Transverse colon (tissue), 4 donors: ENCODE measurements around the gene TENM4. TPM values are rescaled to one million over a fixed set of nuclear protein-coding genes. Genes with fewer than 3 reads are reported as not detected.

Source experiments
- DNase-seq: peaks from one replicate; pipeline ENCODE4 v3.0.0-alpha.2; 2019
- H3K27ac ChIP-seq, 4 donors: fragments of 200-600 bp; sonication (generic); 2 replicates each; pipeline ENCODE4 v1.5.1; 2016 to 2018; ENCODE audit warnings: inconsistent platforms in 4 of 4
- H3K27me3 ChIP-seq: fragments of 200-600 bp; sonication (generic); 2 replicates; pipeline ENCODE4 v1.5.1; 2017; ENCODE audit warnings: inconsistent platforms
- H3K36me3 ChIP-seq, 4 donors: fragments of 200-600 bp; sonication (generic); 2 replicates each; pipeline ENCODE4 v1.5.1; 2017 to 2019; ENCODE audit warnings: inconsistent platforms in 4 of 4
- H3K4me1 ChIP-seq, 4 donors: fragments of 200-600 bp; sonication (generic); 2 replicates each; pipeline ENCODE4 v1.5.1; 2017 to 2020; ENCODE audit warnings: inconsistent platforms in 4 of 4
- H3K4me3 ChIP-seq, 4 donors: fragments of 200-600 bp; sonication (generic); 1 replicate in 1 of 4; 2 replicates in 3 of 4; pipeline versions ENCODE4 v1.5.1 to v1.6.1; 2017 to 2019; ENCODE audit warnings: inconsistent platforms in 4 of 4
- H3K9me3 ChIP-seq, 2 donors: fragments of 200-600 bp; sonication (generic); 2 replicates each; pipeline ENCODE4 v1.5.1; 2017 to 2019; ENCODE audit warnings: inconsistent platforms in 2 of 2
- CTCF ChIP-seq, 5 experiments: fragments of 200-600 bp in 3 of 5; fragments of 450-650 bp in 2 of 5; sonication (generic) in 3 of 5; IDR thresholded peaks; 1 replicate in 2 of 5; 2 replicates in 3 of 5; pipeline ENCODE4 v1.5.1; 2016 to 2017; ENCODE audit warnings: antibody characterized with exemption in 5 of 5, inconsistent platforms in 3 of 5, mild to moderate bottlenecking in 2 of 5, moderate library complexity in 1 of 5
- EP300 ChIP-seq: sonication (generic); formaldehyde crosslinking; IDR thresholded peaks from one replicate; pipeline ENCODE4 v1.6.1; 2017; ENCODE audit warnings: antibody characterized with exemption, low read depth
- POLR2A ChIP-seq: fragments of 450-650 bp; IDR thresholded peaks from one replicate; pipeline ENCODE4 v1.6.1; 2016; ENCODE audit warnings: antibody characterized with exemption, mild to moderate bottlenecking, moderate library complexity
- POLR2AphosphoS5 ChIP-seq, 3 donors: sonication (generic); formaldehyde crosslinking; IDR thresholded peaks; one replicate each; pipeline ENCODE4 v1.6.1; 2016; ENCODE audit warnings: antibody characterized with exemption in 3 of 3
- WGBS, 2 donors: methylation state at CpG; one replicate each; pipeline ENCODE4 v1.1.5; 2018; ENCODE audit warnings: low coverage in 1 of 2; 5-methylcytosine and 5-hydroxymethylcytosine counted together
- in situ Hi-C, 4 donors: fragments of 200-750 bp; cut with MboI; loops; one replicate each; pipeline versions ENCODE4 v1.15.0 to v1.15.1; 2017; ENCODE audit warnings: low sequenced_read_pairs in 3 of 4, low pct_ligation_motif_present in 1 of 4, low pct_unique_long_range_greater_than_20kb in 1 of 4
- intact Hi-C: fragments of 100-400 bp; cut with DNase I; formaldehyde crosslinking; loops from one replicate; pipeline ENCODE4 v1.15.1; 2023; ENCODE audit warnings: low total_unique reads
- total RNA-seq, 4 donors: library from RNA; depleted of rRNA; stranded (reverse); fragments of >200 nt; gene quantifications; one replicate each; pipeline ENCODE4 v1.1.0, GENCODE V29; 2016

The TENM4 gene
- total RNA-seq, 4 donors from 2014 or later = 0.14 to 0.79 (median 0.39) TPM

GRCh38 chr11:78932757-78933156 is 508.1 kb downstream of the TENM4 start:
- no peak overlapping the region for H3K27ac ChIP-seq
- H3K4me1 ChIP-seq = no peaks in the 10 kb centered on the region
- WGBS, 2 donors = 92 to 97% methylated on average over 5 to 11 of the region's 11 CpGs
- TF ChIP-seq EP300 (no peak), POLR2A (no peak), POLR2AphosphoS5 (IDR thresholded peaks at IDR 0.05) (no peak)
- H3K27me3 ChIP-seq = no peaks in the 10 kb centered on the region
- intact Hi-C loops (no loop called here), in situ Hi-C loops (no loop called here)
- no peak overlapping the region for H3K4me3 ChIP-seq
- H3K9me3 ChIP-seq = no peaks in the 10 kb centered on the region
- H3K36me3 ChIP-seq = no peaks in the 10 kb centered on the region
- DNase-seq = no peak

- Histone ChIP-seq H3K36me3 (no peaks in the 10 kb centered on the region), H3K9me3 (no peaks in the 10 kb centered on the region), H3K27me3 (no peaks in the 10 kb centered on the region), H3K4me3 (no peak overlapping the region), H3K27ac (peak overlapping the region in 1 of 4 donors; percentile 64), H3K4me1 (no peaks in the 10 kb centered on the region)
- DNase-seq = no peak
- in situ Hi-C loops = no loop called here
- intact Hi-C loops = no loop called here
- no peak for TF ChIP-seq CTCF (IDR thresholded peaks at IDR 0.05)
- TF ChIP-seq POLR2AphosphoS5 (IDR thresholded peaks at IDR 0.05) = no peak
- TF ChIP-seq POLR2A = no peak
- no peak for TF ChIP-seq EP300
- 75 to 83% methylated on average over 2 to 4 of the region's 4 CpGs for WGBS, 2 donors
Measured at GRCh38 chr11:78931891-78932290, 508.9 kb downstream of the TENM4 start.

GRCh38 chr11:78930810-78931523 is 509.9 kb downstream of the TENM4 start:
- no peaks in the 10 kb centered on the region for H3K9me3 ChIP-seq
- intact Hi-C loops = no loop called here
- peak overlapping the region in 2 of 4 donors; percentile 18 to 64 for H3K27ac ChIP-seq
- no peak for DNase-seq
- WGBS, 2 donors = 63 to 72% methylated on average over 8 to 11 of the region's 11 CpGs
- no peaks in the 10 kb centered on the region for H3K36me3 ChIP-seq
- H3K4me3 ChIP-seq = no peak overlapping the region
- no peak for TF ChIP-seq POLR2AphosphoS5 (IDR thresholded peaks at IDR 0.05)
- no peak for TF ChIP-seq POLR2A
- TF ChIP-seq EP300 = no peak
- no peak for TF ChIP-seq CTCF (IDR thresholded peaks at IDR 0.05)
- in situ Hi-C loops = no loop called here
- H3K4me1 ChIP-seq = no peaks in the 10 kb centered on the region
- H3K27me3 ChIP-seq = no peaks in the 10 kb centered on the region

- 62 to 80% methylated on average over 1 to 3 of the region's 3 CpGs for whole genome bisulfite sequencing, 2 donors
- no peaks in the 10 kb centered on the region for H3K36me3 ChIP-seq
- H3K9me3 ChIP-seq = no peaks in the 10 kb centered on the region
- no peak overlapping the region for H3K27ac ChIP-seq
- H3K4me3 ChIP-seq = no peak overlapping the region
- in situ Hi-C loops = no loop called here
- no peak for DNase-seq
- intact Hi-C loops = no loop called here
- TF ChIP-seq CTCF (IDR thresholded peaks at IDR 0.05) (no peak), EP300 (no peak), POLR2AphosphoS5 (IDR thresholded peaks at IDR 0.05) (no peak), POLR2A (no peak)
- H3K4me1 ChIP-seq = no peaks in the 10 kb centered on the region
- H3K27me3 ChIP-seq = no peaks in the 10 kb centered on the region
Measured at GRCh38 chr11:78929906-78930220, 511.0 kb downstream of the TENM4 start.
